ENCODE measurements around the gene ACTL7A.
A peak's percentile ranks its signal among the peaks of the same experiment; 100 is the strongest.
"Not testable (repeated sequence)": the region's sequence is repeated elsewhere in the genome, so short reads cannot be mapped to it uniquely, and the experiment has no call there.

ACTL7A gene

GRCh38 chr9:108836781-108837180, 25.3 kb upstream of the ACTL7A start:
- Histone ChIP-seq H3K23ac (ENCODE audit: low read length) (no peak overlapping the region), H3K4ac (ENCODE audit: low read depth, low read length) (no peak overlapping the region), H2AK5ac (ENCODE audit: low read length) (no peak overlapping the region), H2AFZ (ENCODE audit: insufficient read depth, low read length, poor library complexity) (no peak overlapping the region), H2BK120ac (ENCODE audit: insufficient read depth, low read length, poor library complexity) (no peak overlapping the region), H2BK12ac (ENCODE audit: low read length) (no peak overlapping the region), H3K14ac (ENCODE audit: low read length) (no peak overlapping the region), H3K4me1 (ENCODE audit: control insufficient read depth in 1 of 2, insufficient read depth in 2 of 2, low read length in 2 of 2) (no peaks in the 10 kb centered on the region), H3K36me3 (ENCODE audit: control insufficient read depth in 1 of 2, insufficient read depth in 2 of 2, low read length in 2 of 2) (no peaks in the 10 kb centered on the region), H4K91ac (ENCODE audit: low read depth, low read length) (no peak overlapping the region), H3K9me3 (ENCODE audit: insufficient read depth, low read depth, low read length) (no peaks in the 10 kb centered on the region), H3K4me2 (ENCODE audit: low read length) (no peak overlapping the region), H4K8ac (ENCODE audit: low read depth, low read length) (no peak overlapping the region), H3K79me2 (ENCODE audit: control insufficient read depth, insufficient read depth, low read length, poor library complexity) (no peaks in the 10 kb centered on the region), H3K27me3 (ENCODE audit: insufficient read depth, low read length) (no peaks in the 10 kb centered on the region), H3K27ac (ENCODE audit: low read depth, low read length) (no peak overlapping the region), H4K12ac (ENCODE audit: low read depth, low read length) (no peak overlapping the region), H3K79me1 (ENCODE audit: low read length) (no peaks in the 10 kb centered on the region), H3K9ac (ENCODE audit: low read length) (no peak overlapping the region), H3K18ac (ENCODE audit: low read length) (no peak overlapping the region), H3K4me3 (ENCODE audit: low read depth, low read length) (no peak overlapping the region), H2BK5ac (ENCODE audit: low read depth, low read length, poor library complexity) (no peak overlapping the region)
- WGBS (ENCODE audit: extremely low coverage, insufficient coverage, insufficient read length): no CpG with 5 or more reads among the region's 5 CpGs
- peak; percentile 63 to 78 for DNase-seq

- no peak overlapping the region for H4K8ac ChIP-seq (ENCODE audit: low read depth, low read length)
- no peak overlapping the region for H3K4ac ChIP-seq (ENCODE audit: low read depth, low read length)
- no peak overlapping the region for H4K91ac ChIP-seq (ENCODE audit: low read depth, low read length)
- no peak overlapping the region for H4K12ac ChIP-seq (ENCODE audit: low read depth, low read length)
- H3K36me3 ChIP-seq (ENCODE audit: control insufficient read depth in 1 of 2, insufficient read depth in 2 of 2, low read length in 2 of 2): no peaks in the 10 kb centered on the region
- WGBS (ENCODE audit: extremely low coverage, insufficient coverage, insufficient read length): no CpG with 5 or more reads among the region's 4 CpGs
- H2BK5ac ChIP-seq (ENCODE audit: low read depth, low read length, poor library complexity): no peak overlapping the region
- H3K79me2 ChIP-seq (ENCODE audit: control insufficient read depth, insufficient read depth, low read length, poor library complexity): no peaks in the 10 kb centered on the region
- H3K79me1 ChIP-seq (ENCODE audit: low read length): no peaks in the 10 kb centered on the region
- H2AK5ac ChIP-seq (ENCODE audit: low read length): no peak overlapping the region
- H3K27ac ChIP-seq (ENCODE audit: low read depth, low read length): no peak overlapping the region
- H3K23ac ChIP-seq (ENCODE audit: low read length): no peak overlapping the region
- no peaks in the 10 kb centered on the region for H3K9me3 ChIP-seq (ENCODE audit: insufficient read depth, low read depth, low read length)
- no peak overlapping the region for H2BK12ac ChIP-seq (ENCODE audit: low read length)
- H3K27me3 ChIP-seq (ENCODE audit: insufficient read depth, low read length): no peaks in the 10 kb centered on the region
- no peak overlapping the region for H2BK120ac ChIP-seq (ENCODE audit: insufficient read depth, low read length, poor library complexity)
- H3K4me1 ChIP-seq (ENCODE audit: control insufficient read depth in 1 of 2, insufficient read depth in 2 of 2, low read length in 2 of 2): no peaks in the 10 kb centered on the region
- H3K18ac ChIP-seq (ENCODE audit: low read length): no peak overlapping the region
- H3K14ac ChIP-seq (ENCODE audit: low read length): no peak overlapping the region
- H3K4me3 ChIP-seq (ENCODE audit: low read depth, low read length): no peak overlapping the region
- no peak overlapping the region for H2AFZ ChIP-seq (ENCODE audit: insufficient read depth, low read length, poor library complexity)
- H3K9ac ChIP-seq (ENCODE audit: low read length): no peak overlapping the region
- H3K4me2 ChIP-seq (ENCODE audit: low read length): no peak overlapping the region
- DNase-seq: no peak
Measured at GRCh38 chr9:108837530-108837929, 24.5 kb upstream of the ACTL7A start.

- Histone ChIP-seq H2BK5ac (ENCODE audit: low read depth, low read length, poor library complexity) (no peak overlapping the region), H3K9ac (ENCODE audit: low read length) (no peak overlapping the region), H3K4me2 (ENCODE audit: low read length) (no peak overlapping the region), H3K14ac (ENCODE audit: low read length) (no peak overlapping the region), H4K12ac (ENCODE audit: low read depth, low read length) (no peak overlapping the region), H2BK12ac (ENCODE audit: low read length) (no peak overlapping the region), H3K18ac (ENCODE audit: low read length) (no peak overlapping the region), H4K91ac (ENCODE audit: low read depth, low read length) (no peak overlapping the region), H4K8ac (ENCODE audit: low read depth, low read length) (no peak overlapping the region), H3K79me2 (ENCODE audit: control insufficient read depth, insufficient read depth, low read length, poor library complexity) (no peaks in the 10 kb centered on the region), H2AK5ac (ENCODE audit: low read length) (no peak overlapping the region), H3K36me3 (ENCODE audit: control insufficient read depth in 1 of 2, insufficient read depth in 2 of 2, low read length in 2 of 2) (no peaks in the 10 kb centered on the region), H3K4ac (ENCODE audit: low read depth, low read length) (no peak overlapping the region), H2AFZ (ENCODE audit: insufficient read depth, low read length, poor library complexity) (no peak overlapping the region), H3K9me3 (ENCODE audit: insufficient read depth, low read depth, low read length) (no peaks in the 10 kb centered on the region), H3K4me3 (ENCODE audit: low read depth, low read length) (no peak overlapping the region), H3K4me1 (ENCODE audit: control insufficient read depth in 1 of 2, insufficient read depth in 2 of 2, low read length in 2 of 2) (no peaks in the 10 kb centered on the region), H3K27me3 (ENCODE audit: insufficient read depth, low read length) (no peaks in the 10 kb centered on the region), H2BK120ac (ENCODE audit: insufficient read depth, low read length, poor library complexity) (no peak overlapping the region), H3K23ac (ENCODE audit: low read length) (no peak overlapping the region), H3K79me1 (ENCODE audit: low read length) (no peaks in the 10 kb centered on the region), H3K27ac (ENCODE audit: low read depth, low read length) (no peak overlapping the region)
- no CpG with 5 or more reads among the region's 6 CpGs for WGBS (ENCODE audit: extremely low coverage, insufficient coverage, insufficient read length)
- peak; percentile 86 to 94 for DNase-seq
Measured at GRCh38 chr9:108838017-108838416, 24.0 kb upstream of the ACTL7A start.

- no CpG with 5 or more reads among the region's 5 CpGs for WGBS (ENCODE audit: extremely low coverage, insufficient coverage, insufficient read length)
- not testable (repeated sequence) for H3K18ac ChIP-seq (ENCODE audit: low read length); H2BK120ac ChIP-seq (ENCODE audit: insufficient read depth, low read length, poor library complexity); H3K4me2 ChIP-seq (ENCODE audit: low read length); H3K4ac ChIP-seq (ENCODE audit: low read depth, low read length); H3K27ac ChIP-seq (ENCODE audit: low read depth, low read length); H2AK5ac ChIP-seq (ENCODE audit: low read length); H3K4me3 ChIP-seq (ENCODE audit: low read depth, low read length); H2AFZ ChIP-seq (ENCODE audit: insufficient read depth, low read length, poor library complexity); H4K91ac ChIP-seq (ENCODE audit: low read depth, low read length); H4K12ac ChIP-seq (ENCODE audit: low read depth, low read length); H3K9ac ChIP-seq (ENCODE audit: low read length); H3K23ac ChIP-seq (ENCODE audit: low read length); H3K36me3 ChIP-seq (ENCODE audit: control insufficient read depth in 1 of 2, insufficient read depth in 2 of 2, low read length in 2 of 2); H3K27me3 ChIP-seq (ENCODE audit: insufficient read depth, low read length); H3K4me1 ChIP-seq (ENCODE audit: control insufficient read depth in 1 of 2, insufficient read depth in 2 of 2, low read length in 2 of 2); DNase-seq; H3K9me3 ChIP-seq (ENCODE audit: insufficient read depth, low read depth, low read length); H2BK5ac ChIP-seq (ENCODE audit: low read depth, low read length, poor library complexity); H2BK12ac ChIP-seq (ENCODE audit: low read length); H4K8ac ChIP-seq (ENCODE audit: low read depth, low read length); H3K79me2 ChIP-seq (ENCODE audit: control insufficient read depth, insufficient read depth, low read length, poor library complexity); H3K79me1 ChIP-seq (ENCODE audit: low read length); H3K14ac ChIP-seq (ENCODE audit: low read length)
Measured at GRCh38 chr9:108839561-108839960, 22.5 kb upstream of the ACTL7A start.

Measured in trophoblast cell (in vitro differentiated cells and primary cell).